ENCODE results near the gene PRRT1B. TPM values are rescaled to one million over a fixed set of nuclear protein-coding genes. Genes with fewer than 3 reads are reported as not detected.

Gene PRRT1B
- total RNA-seq, 1 donor from 2014 or later: not detected

DNA sequence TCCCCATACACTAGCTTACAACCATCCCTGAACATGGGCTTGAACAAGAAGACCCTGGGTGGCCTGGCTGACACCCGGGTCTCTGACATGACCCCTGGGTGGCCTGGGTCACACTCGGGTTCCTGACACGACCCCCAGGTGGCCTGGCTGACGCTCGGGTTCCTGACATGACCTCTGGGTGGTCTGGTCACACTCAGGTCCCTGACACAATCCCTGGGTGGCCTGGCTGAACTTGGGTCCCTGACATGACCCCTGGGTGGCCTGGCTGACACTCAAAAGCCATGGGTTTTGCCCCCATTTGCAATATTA, 38.0 kb downstream of the PRRT1B start:
- Mint-ChIP-seq H3K4me3 (no peak overlapping the region), H3K27me3 (ENCODE audit: low read depth) (no peaks in the 10 kb centered on the region), H3K4me1 (no peaks in the 10 kb centered on the region), H3K27ac (no peak overlapping the region), H3K36me3 (peaks cover 22% of the 10 kb centered on the region), H3K9me3 (no peaks in the 10 kb centered on the region)
- no peak for DNase-seq (ENCODE audit: low spot score in 2 of 2, unreplicated experiment in 2 of 2)
- TF ChIP-seq, protein P1, sequence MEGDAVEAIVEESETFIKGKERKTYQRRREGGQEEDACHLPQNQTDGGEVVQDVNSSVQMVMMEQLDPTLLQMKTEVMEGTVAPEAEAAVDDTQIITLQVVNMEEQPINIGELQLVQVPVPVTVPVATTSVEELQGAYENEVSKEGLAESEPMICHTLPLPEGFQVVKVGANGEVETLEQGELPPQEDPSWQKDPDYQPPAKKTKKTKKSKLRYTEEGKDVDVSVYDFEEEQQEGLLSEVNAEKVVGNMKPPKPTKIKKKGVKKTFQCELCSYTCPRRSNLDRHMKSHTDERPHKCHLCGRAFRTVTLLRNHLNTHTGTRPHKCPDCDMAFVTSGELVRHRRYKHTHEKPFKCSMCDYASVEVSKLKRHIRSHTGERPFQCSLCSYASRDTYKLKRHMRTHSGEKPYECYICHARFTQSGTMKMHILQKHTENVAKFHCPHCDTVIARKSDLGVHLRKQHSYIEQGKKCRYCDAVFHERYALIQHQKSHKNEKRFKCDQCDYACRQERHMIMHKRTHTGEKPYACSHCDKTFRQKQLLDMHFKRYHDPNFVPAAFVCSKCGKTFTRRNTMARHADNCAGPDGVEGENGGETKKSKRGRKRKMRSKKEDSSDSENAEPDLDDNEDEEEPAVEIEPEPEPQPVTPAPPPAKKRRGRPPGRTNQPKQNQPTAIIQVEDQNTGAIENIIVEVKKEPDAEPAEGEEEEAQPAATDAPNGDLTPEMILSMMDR (IDR thresholded peaks at IDR 0.05; ENCODE audit: unreplicated experiment): no peak

DNA sequence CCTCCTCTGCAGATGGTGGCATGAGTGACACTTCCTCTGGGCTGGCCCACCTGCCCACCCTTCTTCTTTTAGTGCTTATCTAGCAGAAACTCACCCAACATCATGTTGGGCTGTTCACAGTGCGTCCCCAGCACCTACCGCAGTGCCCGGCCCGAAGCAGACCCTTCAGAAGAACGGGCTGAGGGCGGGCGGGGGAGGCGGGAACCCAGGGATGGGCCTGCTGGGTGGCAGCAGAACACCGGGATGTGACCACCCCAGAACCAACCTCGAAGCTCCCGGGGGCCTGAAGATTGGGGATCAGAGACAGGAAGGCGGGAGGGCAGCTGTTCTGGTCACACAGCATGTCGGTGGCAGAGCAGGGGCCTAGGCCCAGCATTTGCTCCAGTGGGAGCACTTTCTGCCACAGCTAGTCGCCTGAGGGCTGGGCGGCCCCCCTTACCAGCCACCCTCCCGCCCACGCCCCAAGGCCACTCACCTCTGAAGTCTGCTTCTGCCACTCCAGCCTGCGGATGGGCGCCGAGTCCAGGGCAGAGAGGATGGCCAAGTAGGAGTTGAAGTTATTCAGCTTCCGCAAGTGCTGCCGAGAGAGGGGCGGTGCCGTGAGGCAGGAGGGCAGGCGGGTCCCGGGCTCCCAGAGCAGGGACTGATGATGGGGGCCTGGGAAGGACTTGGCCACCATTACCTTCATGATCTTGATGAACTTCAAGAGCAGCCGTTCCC, 38.7 kb downstream of the PRRT1B start:
- H3K4me3 Mint-ChIP-seq: no peak overlapping the region
- TF ChIP-seq, protein P1 (IDR thresholded peaks at IDR 0.05; ENCODE audit: unreplicated experiment): no peak
- no peaks in the 10 kb centered on the region for H3K9me3 Mint-ChIP-seq
- H3K36me3 Mint-ChIP-seq: peaks cover 22% of the 10 kb centered on the region
- H3K27ac Mint-ChIP-seq: no peak overlapping the region
- H3K27me3 Mint-ChIP-seq (ENCODE audit: low read depth): no peaks in the 10 kb centered on the region
- DNase-seq (ENCODE audit: low spot score in 2 of 2, unreplicated experiment in 2 of 2): no peak
- no peaks in the 10 kb centered on the region for H3K4me1 Mint-ChIP-seq

DNA sequence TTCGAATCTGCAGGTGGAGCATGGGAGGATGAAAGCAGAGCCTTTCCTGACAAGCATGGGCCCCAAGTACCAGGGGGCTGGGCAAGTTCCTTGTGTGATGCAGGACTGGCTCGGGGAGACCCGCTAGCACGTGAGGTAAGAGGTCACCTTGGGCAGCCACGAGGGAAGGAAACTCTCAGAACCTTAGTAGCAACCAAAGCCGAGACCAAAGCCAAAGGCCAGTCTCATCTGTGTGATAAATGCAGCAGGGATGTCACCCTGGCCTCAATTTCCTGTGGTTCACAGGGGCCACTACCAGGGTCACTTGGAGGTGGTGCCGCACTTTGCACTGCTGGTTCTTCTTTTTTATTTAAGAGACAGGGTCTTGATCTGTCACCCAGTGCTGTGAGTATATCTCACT, 39.5 kb downstream of the PRRT1B start:
- no peak overlapping the region for H3K27ac Mint-ChIP-seq
- no peaks in the 10 kb centered on the region for H3K9me3 Mint-ChIP-seq
- H3K4me3 Mint-ChIP-seq: no peak overlapping the region
- DNase-seq (ENCODE audit: low spot score in 2 of 2, unreplicated experiment in 2 of 2): no peak
- H3K4me1 Mint-ChIP-seq: no peaks in the 10 kb centered on the region
- TF ChIP-seq, protein P1 (IDR thresholded peaks at IDR 0.05; ENCODE audit: unreplicated experiment): no peak
- H3K27me3 Mint-ChIP-seq (ENCODE audit: low read depth): no peaks in the 10 kb centered on the region
- peaks cover 19% of the 10 kb centered on the region for H3K36me3 Mint-ChIP-seq

DNA sequence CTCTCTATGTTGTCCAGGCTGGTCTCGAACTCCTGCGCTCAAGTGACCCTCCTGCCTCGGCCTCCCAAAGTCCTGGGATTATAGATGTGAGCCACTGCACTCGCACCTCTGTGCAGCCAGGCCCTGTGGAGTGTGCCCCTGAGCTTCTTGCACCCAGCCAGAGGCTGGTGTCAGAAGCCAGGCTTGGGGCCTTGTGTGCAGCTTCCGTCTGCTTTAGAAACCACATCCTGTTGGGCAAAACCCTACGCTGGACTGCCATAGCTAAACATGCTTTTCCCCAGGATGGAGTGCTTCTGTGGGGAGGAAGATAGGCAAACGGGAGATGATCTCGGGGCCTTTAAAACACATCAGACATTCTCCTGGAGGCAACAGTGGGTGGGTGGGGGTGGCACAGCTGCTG, 40.1 kb downstream of the PRRT1B start:
- no peak for DNase-seq (ENCODE audit: low spot score in 2 of 2, unreplicated experiment in 2 of 2)
- Mint-ChIP-seq H3K9me3 (no peaks in the 10 kb centered on the region), H3K27ac (no peak overlapping the region), H3K27me3 (ENCODE audit: low read depth) (no peaks in the 10 kb centered on the region), H3K4me1 (no peaks in the 10 kb centered on the region), H3K4me3 (no peak overlapping the region), H3K36me3 (peaks cover 17% of the 10 kb centered on the region)
- TF ChIP-seq, protein P1 (IDR thresholded peaks at IDR 0.05; ENCODE audit: unreplicated experiment): no peak

DNA sequence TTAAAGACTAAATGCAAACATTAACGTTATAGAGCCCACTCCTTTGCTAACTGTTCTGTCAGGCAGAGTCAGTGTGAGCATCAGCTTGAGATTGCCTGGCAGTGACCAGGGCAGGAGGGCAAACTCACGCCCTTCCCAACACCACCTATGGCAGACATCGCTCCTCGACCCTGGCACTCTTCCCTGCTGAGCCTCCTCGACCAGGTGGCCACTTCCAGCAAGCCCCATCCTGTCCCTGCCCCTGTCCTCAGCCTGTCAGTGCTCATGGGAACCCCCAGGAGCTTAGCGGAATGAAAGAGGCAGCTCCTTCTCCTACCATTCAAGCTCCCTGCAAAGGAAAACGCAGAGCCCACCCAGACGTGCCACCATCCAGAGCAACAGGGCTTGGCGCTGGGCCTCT, 42.0 kb downstream of the PRRT1B start:
- H3K27ac Mint-ChIP-seq: no peak overlapping the region
- peaks cover 12% of the 10 kb centered on the region for H3K36me3 Mint-ChIP-seq
- H3K4me3 Mint-ChIP-seq: no peak overlapping the region
- DNase-seq (ENCODE audit: low spot score in 2 of 2, unreplicated experiment in 2 of 2): no peak
- TF ChIP-seq, protein P1 (IDR thresholded peaks at IDR 0.05; ENCODE audit: unreplicated experiment): no peak
- H3K9me3 Mint-ChIP-seq: no peaks in the 10 kb centered on the region
- no peaks in the 10 kb centered on the region for H3K4me1 Mint-ChIP-seq
- H3K27me3 Mint-ChIP-seq (ENCODE audit: low read depth): no peaks in the 10 kb centered on the region

DNA sequence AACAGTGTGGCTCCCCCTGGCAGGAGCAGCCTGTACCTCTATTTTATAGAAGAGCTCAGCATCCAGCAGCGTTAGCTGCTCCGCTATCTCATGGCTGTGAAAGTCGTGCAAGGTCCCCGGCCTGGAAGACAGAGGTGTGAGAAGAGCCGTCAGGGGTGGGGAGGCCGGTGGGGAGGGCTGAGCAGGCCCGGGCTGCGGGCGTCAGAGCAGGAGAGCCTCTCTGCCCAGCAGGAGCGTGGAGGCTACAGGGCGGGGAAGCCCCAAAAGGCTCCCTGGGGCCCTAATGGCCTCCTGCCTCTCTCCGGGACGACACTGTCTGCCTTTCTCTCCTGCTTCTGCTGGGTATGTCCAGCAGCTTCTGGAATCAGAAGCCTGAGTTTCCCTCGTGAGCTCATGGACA, 42.6 kb downstream of the PRRT1B start:
- TF ChIP-seq, protein P1 (IDR thresholded peaks at IDR 0.05; ENCODE audit: unreplicated experiment): no peak
- H3K27ac Mint-ChIP-seq: no peak overlapping the region
- no peak overlapping the region for H3K4me3 Mint-ChIP-seq
- no peaks in the 10 kb centered on the region for H3K4me1 Mint-ChIP-seq
- no peaks in the 10 kb centered on the region for H3K27me3 Mint-ChIP-seq (ENCODE audit: low read depth)
- peaks cover 12% of the 10 kb centered on the region for H3K36me3 Mint-ChIP-seq
- H3K9me3 Mint-ChIP-seq: no peaks in the 10 kb centered on the region
- DNase-seq (ENCODE audit: low spot score in 2 of 2, unreplicated experiment in 2 of 2): no peak
